C4-2B (cell line): ENCODE data around the gene NPIPA1.
"Not testable (repeated sequence)": the region's sequence is repeated elsewhere in the genome, so short reads cannot be mapped to it uniquely, and the experiment has no call there.

Experiments
- H3K27ac ChIP-seq: fragments of 450-650 bp; 2 replicates; pipeline ENCODE4 v1.5.1; 2017

NPIPA1 gene

DNA sequence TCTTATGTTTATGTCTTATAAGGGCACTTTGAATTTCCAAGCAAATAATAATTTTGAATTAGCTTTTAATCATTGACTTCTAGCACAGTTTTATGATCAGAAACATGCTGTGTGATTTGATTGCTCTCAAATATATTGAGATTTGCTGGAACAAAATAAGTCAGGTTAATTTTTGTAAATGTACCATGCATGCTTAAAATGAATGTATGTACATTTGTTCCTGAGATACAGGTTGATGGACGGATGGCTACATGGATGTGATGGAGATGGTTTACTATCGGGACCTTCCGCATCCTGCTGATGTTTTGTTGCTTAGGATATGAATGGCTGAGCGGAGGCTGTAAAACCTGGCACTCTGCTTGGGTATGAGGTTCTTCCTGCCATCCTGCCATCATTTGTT lies at the start of gene NPIPA1:
Gene NPIPA1, plus strand, starts transcription at position 301 of the 400 bp plus-strand sequence. Its CDS starts 0 bp downstream, at position 301.
- H3K27ac ChIP-seq, result not testable (repeated sequence)

DNA sequence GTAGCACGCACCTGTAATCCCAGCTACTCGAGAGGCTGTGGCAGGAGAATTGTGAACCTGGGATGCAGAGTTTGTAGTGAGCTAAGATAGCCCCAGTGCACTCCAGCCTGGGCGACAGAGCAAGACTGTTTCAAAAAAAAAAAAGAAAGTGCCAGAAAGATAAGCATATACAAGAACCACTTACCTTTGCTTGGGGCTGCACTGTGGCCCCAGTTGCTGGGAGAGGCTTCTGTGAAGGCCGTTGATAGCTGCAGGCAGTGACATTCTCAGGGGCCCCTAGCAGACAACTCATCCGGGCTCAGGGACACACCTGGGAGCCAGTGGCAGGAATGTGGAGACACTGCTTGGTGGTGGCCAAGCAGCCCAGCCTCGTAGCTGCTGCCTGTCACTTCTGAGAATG lies 45.1 kb upstream of the NPIPA1 start:
- H3K27ac ChIP-seq, result not testable (repeated sequence)

DNA sequence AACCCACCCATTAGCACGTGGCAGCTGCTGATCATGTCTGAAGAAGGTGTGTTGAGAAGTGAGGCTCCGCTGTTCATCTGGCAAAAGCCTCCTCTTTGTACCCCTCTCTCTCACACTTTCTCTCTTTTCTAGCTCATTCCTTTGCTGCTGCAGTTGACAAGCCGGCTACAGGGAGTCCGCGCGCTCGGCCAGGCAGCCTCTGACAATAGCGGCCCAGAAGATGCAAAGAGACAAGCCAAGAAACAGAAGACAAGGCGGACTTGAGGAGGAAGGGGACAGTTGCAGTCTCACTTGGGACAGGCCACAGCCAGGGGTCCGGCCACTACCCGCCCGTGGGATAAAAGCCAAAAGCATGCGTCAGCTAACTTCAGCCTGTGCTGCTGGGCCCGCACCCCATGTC lies 41.9 kb upstream of the NPIPA1 start:
- not testable (repeated sequence) for H3K27ac ChIP-seq

DNA sequence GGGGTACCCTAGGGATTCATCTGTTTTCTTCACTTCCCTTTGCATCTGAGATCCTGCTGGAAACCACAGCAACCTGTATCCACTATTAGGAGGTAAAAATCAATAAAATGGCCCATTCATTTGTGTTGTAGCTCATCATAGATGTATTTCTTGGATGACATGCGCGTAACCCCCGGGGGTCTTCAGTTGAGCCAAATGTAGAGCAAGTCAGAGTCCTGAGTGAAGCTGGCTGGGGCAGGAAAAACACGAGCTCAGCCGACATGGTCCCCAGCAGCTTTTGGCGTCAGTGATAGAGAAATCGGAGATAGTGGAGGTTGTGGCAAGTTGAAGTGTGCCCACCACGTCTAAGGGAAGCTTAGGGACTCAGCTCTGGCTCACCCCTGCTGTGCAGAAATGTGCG lies 41.2 kb upstream of the NPIPA1 start:
- not testable (repeated sequence) for H3K27ac ChIP-seq

DNA sequence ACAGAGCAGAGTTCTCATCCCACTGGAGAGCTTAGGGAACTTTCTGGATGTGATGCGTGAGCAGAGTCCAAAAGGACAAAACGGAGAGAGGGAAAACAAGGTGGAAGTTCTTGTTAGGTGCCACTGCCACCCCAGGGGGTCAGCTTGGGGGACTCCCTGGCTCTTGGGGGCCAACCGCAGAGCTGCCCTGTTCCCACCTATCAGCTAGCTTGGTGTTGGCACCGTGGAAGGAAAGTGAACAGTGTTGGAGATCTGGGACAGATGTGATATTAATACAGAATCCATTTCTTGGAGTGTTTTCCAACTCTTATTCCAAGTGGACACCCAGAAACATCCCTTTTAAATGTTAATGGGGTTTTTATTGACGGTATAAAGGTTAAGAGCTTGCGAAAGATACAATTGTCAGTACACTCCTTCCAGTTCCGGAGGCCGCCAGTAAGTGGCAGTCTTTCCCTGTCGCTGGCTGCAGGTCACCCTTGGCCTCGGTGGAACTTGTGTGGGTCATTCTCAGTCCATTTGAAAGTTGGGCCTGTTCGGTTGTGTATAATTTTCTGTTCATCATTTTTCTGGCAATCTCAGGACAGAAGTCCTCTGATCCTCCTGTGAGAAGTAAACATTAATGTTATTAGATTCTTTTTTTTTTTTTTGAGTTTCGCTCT lies 40.1 kb upstream of the NPIPA1 start:
- not testable (repeated sequence) for H3K27ac ChIP-seq

DNA sequence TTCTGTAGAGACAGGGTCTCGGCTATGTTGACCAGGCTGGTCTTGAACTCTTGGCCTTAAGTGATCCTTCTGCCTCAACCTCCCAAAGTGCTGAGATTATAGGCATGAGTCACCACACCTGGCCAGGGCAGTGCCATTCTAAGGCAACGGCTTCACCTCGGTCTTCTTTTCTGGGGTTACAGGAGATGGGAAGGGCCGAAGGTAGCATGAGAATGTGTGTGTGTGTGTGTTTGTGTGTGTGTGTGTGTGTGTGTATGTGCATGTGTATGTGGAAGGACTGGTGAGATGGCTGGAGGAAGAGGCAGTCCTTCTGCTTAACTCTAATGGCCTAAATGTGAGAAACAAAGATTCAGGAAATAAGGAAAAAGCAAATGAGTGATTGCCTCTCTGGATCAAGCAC lies 39.1 kb upstream of the NPIPA1 start:
- not testable (repeated sequence) for H3K27ac ChIP-seq

DNA sequence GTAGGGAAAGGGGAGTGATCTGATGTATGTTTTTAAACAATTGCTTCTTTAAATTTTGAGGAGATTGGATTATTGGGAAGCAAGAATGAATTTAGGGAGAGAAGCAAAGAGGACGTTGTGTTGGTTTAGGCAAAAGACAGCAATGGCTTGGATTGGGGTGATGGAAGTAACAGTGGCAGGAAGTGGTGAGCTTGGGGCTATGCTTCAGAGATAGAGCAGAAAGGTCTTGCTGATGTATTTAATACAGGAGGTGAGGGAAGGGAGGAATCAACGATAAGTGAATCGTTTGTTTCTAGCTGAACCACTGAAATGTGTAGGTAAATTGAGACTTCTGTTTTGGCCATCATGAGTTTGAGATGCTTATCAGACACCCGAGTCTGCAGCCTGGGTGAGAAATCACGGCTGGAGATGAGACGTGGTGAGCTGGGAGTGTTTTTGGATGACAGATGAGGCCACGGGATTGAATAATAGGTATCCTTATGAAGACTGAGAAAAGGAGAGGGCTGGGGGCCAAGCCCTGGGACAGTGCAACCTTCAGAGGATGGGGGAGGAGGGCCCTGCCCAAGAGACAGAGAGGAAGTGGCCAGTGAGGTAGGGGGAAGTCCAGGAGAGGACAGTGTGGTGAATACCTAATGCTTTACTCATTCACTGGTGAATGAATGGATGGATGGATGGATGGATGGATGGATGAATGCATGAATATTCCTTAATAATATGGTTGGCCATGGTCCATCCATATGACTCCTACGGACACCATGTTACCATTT lies 33.9 kb upstream of the NPIPA1 start:
- H3K27ac ChIP-seq, result not testable (repeated sequence)

DNA sequence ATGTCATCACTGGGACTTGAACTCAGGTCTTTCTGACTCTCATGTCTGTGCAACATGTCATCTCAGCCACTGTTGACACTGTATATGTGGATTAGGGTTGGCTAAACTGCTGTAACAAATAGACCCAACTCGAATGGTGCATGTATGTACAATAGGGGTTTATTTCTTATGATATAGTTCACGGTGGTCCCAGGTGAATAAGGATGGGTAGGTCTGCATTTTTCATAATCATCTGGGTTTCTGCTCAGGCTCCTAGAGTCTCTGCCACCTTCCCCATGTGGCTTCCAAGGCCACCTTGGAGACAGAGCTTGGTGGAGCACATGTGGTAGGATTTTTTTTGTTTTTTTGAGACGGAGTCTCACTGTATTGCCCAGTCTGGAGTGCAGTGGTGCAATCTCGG lies 27.5 kb upstream of the NPIPA1 start:
- H3K27ac ChIP-seq, result not testable (repeated sequence)

DNA sequence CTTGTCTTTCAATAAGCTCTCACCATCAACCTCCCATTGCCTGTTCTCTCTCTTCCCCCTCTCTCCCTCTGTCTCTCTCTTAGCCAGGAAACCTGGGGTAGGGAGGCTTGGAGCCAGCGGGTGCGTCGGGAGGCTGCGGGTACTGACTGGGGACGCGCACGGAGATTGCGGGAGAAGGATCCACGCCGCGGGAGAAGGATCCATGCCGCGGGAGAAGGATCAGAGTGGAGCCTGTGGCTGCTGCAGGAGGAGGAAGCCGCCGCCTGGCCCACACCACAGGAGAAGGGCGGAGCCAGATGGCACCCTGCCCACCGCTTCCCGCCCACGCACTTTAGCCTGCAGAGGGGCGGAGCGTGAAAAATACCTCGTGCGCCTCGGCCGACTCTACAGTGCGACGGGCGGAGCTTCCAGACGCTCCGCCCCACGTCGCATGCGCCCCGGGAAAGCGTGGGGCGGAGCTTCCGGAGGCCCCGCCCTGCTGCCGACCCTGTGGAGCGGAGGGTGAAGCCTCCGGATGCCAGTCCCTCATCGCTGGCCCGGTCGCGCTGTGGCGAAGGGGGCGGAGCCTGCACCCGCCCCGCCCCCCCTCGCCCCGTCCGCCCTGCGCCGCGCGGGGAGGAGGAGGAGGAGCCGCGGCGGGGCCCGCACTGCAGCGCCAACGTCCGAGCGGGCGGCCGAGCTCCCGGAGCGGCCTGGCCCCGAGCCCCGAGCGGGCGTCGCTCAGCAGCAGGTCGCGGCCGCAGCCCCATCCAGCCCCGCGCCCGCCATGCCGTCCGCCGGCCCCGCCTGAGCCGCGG lies 26.2 kb upstream of the NPIPA1 start:
- not testable (repeated sequence) for H3K27ac ChIP-seq

DNA sequence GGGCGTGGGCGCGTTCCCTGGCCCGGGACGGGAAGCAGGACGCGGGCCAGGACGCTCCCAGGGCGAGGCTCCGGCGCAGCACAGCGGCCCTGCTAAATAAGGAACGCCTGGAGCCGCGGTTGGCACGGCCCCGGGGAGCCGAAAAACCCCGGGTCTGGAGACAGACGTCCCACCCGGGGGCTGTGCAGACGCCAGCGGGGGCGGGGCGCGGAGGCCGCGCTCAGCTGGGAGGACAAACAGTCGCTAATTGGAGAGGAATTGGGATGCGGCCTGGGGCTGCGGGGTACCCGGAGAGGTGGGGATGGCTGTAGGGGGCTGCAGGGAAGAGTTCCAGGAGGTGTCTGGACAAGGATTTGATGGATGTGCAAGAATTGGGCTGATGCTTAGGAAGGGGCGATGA lies 25.3 kb upstream of the NPIPA1 start:
- H3K27ac ChIP-seq, result peak overlapping the region; percentile 56

DNA sequence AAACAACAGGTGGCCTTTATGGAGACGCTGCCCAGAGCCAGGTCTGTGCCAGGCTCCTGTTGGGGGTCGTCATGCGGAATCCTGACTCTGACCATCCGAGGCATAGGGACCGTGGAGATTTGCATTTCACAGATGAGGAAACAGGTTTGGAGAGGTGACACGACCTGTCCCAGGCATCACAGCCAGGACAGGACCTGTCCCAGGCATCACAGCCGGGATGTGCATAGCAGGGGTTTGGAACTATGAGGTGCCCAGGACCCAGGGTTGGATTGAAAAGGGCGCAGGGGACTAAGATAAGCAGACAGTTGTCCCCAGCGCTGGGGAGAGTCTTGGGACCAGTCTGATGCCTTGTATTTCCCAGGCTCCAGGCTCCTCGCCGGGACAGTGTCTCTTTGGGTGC lies 24.7 kb upstream of the NPIPA1 start:
- not testable (repeated sequence) for H3K27ac ChIP-seq

DNA sequence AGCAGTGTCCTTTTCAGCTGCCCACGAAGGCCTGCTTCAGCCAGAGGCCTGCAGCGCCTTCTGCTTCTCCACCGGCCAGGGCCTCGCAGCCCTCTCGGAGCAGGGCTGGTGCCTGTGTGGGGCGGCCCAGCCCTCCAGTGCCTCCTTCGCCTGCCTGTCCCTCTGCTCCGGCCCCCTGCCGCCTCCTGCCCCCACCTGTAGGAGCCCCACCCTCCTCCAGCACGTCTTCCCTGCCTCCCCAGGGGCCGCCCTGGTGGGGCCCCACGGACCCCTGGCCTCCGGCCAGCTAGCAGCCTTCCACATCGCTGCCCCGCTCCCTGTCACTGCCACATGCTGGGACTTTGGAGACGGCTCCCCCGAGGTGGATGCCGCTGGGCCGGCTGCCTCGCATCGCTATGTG lies 18.7 kb upstream of the NPIPA1 start:
- not testable (repeated sequence) for H3K27ac ChIP-seq

DNA sequence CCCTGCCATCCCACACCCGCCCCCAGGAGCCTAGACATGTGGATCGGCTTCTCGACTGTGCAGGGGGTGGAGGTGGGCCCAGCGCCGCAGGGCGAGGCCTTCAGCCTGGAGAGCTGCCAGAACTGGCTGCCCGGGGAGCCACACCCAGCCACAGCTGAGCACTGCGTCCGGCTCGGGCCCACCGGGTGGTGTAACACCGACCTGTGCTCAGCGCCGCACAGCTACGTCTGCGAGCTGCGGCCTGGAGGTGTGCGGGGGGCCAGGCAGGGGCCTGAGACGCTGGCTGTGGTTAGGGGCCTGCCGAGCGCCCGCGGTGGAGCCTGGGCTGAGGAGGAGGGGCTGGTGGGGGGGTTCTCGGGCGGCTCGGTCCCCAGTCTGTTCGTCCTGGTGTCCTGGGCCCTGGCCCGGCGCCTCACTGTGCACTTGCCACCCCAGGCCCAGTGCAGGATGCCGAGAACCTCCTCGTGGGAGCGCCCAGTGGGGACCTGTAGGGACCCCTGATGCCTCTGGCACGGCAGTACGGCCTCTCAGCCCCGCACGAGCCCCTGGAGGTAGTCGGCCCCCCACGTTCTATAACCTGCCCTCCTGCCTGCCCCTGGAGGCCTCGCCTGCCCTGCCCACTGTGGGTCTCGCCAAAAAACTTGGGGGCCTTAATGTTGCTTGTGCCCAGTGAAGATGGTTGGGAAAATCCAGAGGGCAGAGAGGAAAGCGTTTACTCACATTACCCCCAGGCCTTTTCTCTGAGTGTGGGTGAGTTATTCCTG lies 17.2 kb upstream of the NPIPA1 start:
- not testable (repeated sequence) for H3K27ac ChIP-seq

DNA sequence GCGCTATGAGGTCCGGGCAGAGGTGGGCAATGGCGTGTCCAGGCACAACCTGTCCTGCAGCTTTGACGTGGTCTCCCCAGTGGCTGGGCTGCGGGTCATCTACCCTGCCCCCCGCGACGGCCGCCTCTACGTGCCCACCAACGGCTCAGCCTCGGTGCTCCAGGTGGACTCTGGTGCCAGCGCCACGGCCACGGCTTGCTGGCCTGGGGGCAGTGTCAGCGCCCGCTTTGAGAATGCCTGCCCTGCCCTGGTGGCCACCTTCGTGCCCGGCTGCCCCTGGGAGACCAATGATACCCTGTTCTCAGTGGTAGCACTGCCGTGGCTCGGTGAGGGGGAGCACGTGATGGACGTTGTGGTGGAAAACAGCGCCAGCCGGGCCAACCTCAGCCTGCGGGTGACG lies 15.0 kb upstream of the NPIPA1 start:
- H3K27ac ChIP-seq, result not testable (repeated sequence)

DNA sequence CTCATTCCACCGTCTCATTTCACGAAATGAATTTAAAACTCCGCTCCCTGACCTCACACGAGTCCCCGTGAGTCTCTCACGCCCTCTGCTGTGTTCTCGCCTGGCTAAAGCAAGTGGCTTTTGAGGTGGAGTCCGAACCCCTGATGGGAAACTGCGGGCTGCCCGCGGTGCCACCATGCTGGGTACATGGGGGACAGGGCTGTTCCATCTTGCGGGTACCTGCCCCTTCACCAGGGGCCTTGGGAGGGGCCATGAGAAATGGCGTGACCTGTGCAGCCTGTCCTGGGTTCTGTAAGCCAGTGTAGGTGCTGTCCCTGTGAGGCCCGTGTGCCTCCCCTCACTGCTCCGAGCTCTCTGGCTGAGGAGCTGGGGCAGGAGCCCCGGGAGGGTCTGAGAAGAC lies 14.3 kb upstream of the NPIPA1 start:
- H3K27ac ChIP-seq, result not testable (repeated sequence)

DNA sequence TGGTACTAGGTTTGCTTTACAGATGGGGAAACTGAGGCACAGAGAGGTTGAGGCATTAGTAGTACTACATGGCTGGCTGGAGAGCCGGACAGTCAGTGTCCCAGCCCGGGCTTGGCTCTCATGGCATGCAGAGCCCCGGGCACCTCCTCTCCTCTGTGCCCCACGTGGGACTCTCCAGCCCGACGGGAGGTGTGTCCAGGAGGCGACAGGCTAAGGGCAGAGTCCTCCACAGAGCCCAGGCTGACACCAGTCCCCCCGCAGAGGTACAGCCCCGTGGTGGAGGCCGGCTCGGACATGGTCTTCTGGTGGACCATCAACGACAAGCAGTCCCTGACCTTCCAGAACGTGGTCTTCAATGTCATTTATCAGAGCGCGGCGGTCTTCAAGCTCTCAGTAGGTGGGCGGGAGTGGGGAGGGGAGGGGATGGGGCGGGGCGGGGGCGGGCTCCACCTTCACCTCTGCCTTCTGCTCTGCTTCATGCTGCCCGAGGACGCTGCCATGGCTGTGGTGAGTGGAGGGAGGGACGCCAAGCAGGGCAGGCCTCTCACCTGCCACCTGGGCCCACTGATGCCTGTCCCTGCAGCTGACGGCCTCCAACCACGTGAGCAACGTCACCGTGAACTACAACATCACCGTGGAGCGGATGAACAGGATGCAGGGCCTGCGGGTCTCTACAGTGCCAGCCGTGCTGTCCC lies 13.7 kb upstream of the NPIPA1 start:
- H3K27ac ChIP-seq, result not testable (repeated sequence)

DNA sequence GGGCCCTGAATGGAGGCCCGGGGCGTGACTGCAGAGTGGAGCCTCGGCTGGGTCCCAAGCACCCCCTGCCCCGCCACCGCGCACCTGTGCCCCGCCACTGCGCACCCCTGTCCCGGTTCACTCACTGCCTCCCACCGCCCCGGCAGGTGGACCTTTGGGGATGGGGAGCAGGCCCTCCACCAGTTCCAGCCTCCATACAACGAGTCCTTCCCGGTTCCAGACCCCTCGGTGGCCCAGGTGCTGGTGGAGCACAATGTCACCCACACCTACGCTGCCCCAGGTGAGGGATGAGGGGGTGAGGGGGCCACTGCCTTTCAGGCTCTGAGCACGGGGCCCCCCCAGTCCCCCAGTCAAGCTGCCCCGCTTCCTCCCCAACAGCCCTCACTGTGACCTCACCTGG lies 12.9 kb upstream of the NPIPA1 start:
- H3K27ac ChIP-seq, result not testable (repeated sequence)

DNA sequence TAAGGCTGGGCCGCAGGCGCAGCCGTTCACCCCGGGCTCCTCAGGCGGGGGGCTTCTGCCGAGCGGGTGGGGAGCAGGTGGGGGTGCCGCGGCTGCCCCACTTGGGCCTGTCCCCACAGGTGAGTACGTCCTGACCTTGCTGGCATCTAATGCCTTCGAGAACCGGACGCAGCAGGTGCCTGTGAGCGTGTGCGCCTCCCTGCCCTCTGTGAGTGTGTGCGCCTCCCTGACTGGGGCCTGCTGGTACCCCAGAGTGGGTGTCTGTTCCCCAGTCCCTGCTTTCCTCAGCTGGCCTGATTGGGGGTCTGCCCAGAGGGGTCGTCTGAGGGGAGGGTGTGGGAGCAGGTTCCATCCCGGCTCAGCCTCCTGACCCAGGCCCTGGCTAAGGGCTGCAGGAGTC lies 12.3 kb upstream of the NPIPA1 start:
- not testable (repeated sequence) for H3K27ac ChIP-seq

DNA sequence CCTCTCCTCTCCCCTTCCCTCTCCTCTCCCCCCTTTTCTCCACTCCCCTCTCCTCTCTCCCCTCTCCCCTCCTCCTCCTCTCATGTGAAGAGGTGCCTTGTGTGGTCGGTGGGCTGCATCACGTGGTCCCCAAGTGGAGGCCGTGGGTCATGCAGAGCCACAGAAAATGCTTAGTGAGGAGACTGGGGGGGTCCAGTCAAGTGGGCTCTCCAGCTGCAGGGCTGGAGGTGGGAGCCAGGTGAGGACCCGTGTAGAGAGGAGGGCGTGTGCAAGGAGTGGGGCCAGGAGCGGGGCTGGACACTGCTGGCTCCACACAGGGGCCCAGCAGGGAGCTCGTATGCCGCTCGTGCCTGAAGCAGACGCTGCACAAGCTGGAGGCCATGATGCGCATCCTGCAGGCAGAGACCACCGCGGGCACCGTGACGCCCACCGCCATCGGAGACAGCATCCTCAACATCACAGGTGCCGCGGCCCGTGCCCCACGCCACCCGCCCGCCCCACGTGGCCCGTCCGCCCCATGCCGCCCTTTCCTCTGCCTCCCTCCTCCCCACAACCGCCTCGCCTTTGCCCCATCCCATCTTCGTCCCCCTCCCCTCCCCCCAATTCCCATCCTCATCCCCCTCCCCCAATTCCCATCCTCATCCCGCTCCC lies 9.1 kb upstream of the NPIPA1 start:
- H3K27ac ChIP-seq, result not testable (repeated sequence)

DNA sequence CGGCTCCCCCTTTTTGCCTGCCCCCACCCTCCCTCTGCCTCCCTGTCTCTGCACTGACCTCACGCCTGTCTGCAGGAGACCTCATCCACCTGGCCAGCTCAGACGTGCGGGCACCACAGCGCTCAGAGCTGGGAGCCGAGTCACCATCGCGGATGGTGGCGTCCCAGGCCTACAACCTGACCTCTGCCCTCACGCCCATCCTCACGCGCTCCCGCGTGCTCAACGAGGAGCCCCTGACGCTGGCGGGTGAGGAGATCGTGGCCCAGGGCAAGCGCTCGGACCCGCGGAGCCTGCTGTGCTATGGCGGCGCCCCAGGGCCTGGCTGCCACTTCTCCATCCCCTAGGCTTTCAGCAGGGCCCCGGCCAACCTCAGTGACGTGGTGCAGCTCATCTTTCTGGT lies 8.1 kb upstream of the NPIPA1 start:
- H3K27ac ChIP-seq, result not testable (repeated sequence)

DNA sequence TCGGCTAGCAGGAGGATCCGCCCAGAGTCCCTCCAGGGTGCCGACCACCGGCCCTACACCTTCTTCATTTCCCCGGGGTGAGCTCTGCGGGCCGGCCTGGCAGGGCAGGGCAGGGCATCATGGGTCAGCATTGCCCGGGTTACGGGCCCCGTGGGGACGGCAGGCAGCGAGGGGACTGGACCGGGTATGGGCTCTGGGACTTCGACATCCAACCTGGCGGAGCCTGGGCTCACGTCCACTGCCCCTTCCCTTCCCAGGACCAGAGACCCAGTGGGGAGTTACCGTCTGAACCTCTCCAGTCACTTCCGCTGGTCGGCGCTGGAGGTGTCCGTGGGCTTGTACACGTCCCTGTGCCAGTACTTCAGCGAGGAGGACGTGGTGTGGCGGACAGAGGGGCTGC lies 7.0 kb upstream of the NPIPA1 start:
- H3K27ac ChIP-seq, result not testable (repeated sequence)
